PFSK-1 (cell line): ENCODE measurements around the gene GSAP.

Experiments used
- FOXP2 ChIP-seq: optimal IDR thresholded peaks from 2 replicates; pipeline ENCODE3; 2011; ENCODE audit warnings: borderline replicate concordance, control low read depth, inconsistent platforms; ENCODE audit not compliant: insufficient read depth; ENCODE audit errors: extremely low read length, extremely low read depth
- POLR2AphosphoS5 ChIP-seq: IDR thresholded peaks from 2 replicates; pipeline ENCODE4 v1.6.1; 2012; ENCODE audit warnings: low read depth, mild to moderate bottlenecking, control low read depth, low read length, moderate library complexity
- SIN3A ChIP-seq: IDR thresholded peaks from 2 replicates; pipeline ENCODE4 v1.6.1; 2012; ENCODE audit warnings: mild to moderate bottlenecking, low read length, moderate library complexity, borderline replicate concordance; ENCODE audit not compliant: insufficient read depth
- TAF1 ChIP-seq: IDR thresholded peaks from 2 replicates; pipeline ENCODE4 v1.6.1; 2012; ENCODE audit warnings: low read length, control low read depth, borderline replicate concordance; ENCODE audit not compliant: insufficient read depth
- TF ChIP-seq, protein P1 (sequence below), 2 experiments: IDR thresholded peaks; 2 replicates each; pipeline versions ENCODE4 v1.6.1 to v1.8.0; 2011 to 2012; ENCODE audit warnings: low read depth in 2 of 2, low read length in 2 of 2, control low read depth in 1 of 2, inconsistent platforms in 1 of 2, mild to moderate bottlenecking in 1 of 2, moderate library complexity in 1 of 2; ENCODE audit not compliant: insufficient read depth in 1 of 2

Gene GSAP

DNA sequence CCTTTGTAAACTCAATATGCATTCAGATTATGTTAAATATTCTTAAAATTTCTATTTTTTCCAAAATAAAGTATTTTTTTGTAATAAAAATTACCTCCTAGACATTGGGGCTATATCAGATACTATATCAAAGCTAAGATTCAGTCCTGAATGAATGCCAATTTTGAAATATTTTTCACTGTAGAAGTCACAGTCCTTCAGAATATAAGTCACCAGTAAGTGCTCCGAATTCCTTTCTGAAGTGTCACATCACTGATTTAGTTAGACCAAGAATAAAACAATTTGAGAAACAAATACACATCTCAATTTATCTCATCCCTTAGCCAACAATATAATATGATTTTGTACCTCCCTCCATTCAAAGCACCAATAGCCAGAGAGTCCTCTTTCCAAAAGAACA lies 33.9 kb upstream of the GSAP start:
- TF ChIP-seq SIN3A (no peak), POLR2AphosphoS5 (no peak), TAF1 (no peak), FOXP2 (no peak)
- TF ChIP-seq, protein P1, sequence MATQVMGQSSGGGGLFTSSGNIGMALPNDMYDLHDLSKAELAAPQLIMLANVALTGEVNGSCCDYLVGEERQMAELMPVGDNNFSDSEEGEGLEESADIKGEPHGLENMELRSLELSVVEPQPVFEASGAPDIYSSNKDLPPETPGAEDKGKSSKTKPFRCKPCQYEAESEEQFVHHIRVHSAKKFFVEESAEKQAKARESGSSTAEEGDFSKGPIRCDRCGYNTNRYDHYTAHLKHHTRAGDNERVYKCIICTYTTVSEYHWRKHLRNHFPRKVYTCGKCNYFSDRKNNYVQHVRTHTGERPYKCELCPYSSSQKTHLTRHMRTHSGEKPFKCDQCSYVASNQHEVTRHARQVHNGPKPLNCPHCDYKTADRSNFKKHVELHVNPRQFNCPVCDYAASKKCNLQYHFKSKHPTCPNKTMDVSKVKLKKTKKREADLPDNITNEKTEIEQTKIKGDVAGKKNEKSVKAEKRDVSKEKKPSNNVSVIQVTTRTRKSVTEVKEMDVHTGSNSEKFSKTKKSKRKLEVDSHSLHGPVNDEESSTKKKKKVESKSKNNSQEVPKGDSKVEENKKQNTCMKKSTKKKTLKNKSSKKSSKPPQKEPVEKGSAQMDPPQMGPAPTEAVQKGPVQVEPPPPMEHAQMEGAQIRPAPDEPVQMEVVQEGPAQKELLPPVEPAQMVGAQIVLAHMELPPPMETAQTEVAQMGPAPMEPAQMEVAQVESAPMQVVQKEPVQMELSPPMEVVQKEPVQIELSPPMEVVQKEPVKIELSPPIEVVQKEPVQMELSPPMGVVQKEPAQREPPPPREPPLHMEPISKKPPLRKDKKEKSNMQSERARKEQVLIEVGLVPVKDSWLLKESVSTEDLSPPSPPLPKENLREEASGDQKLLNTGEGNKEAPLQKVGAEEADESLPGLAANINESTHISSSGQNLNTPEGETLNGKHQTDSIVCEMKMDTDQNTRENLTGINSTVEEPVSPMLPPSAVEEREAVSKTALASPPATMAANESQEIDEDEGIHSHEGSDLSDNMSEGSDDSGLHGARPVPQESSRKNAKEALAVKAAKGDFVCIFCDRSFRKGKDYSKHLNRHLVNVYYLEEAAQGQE (IDR thresholded peaks at IDR 0.05; ENCODE audit: insufficient read depth in 1 of 2, low read depth in 2 of 2, low read length in 2 of 2), result no peak

GRCh38 chr7:77447616-77448015 lies 31.5 kb upstream of the GSAP start:
- TF ChIP-seq, protein P1 (IDR thresholded peaks at IDR 0.05; ENCODE audit: insufficient read depth in 1 of 2, low read depth in 2 of 2, low read length in 2 of 2), result no peak
- TF ChIP-seq SIN3A, result no peak
- no peak for TF ChIP-seq FOXP2
- no peak for TF ChIP-seq POLR2AphosphoS5

GRCh38 chr7:77444123-77444522 lies 28.0 kb upstream of the GSAP start:
- TF ChIP-seq POLR2AphosphoS5 (no peak), SIN3A (no peak), FOXP2 (no peak), TAF1 (no peak)
- TF ChIP-seq, protein P1 (IDR thresholded peaks at IDR 0.05; ENCODE audit: insufficient read depth in 1 of 2, low read depth in 2 of 2, low read length in 2 of 2), result no peak

- TF ChIP-seq POLR2AphosphoS5 (no peak), FOXP2 (no peak), SIN3A (no peak), TAF1 (no peak)
- TF ChIP-seq, protein P1 (IDR thresholded peaks at IDR 0.05; ENCODE audit: insufficient read depth in 1 of 2, low read depth in 2 of 2, low read length in 2 of 2), result no peak
These were observed 26.9 kb upstream of the GSAP start for GRCh38 chr7:77443042-77443441.

DNA sequence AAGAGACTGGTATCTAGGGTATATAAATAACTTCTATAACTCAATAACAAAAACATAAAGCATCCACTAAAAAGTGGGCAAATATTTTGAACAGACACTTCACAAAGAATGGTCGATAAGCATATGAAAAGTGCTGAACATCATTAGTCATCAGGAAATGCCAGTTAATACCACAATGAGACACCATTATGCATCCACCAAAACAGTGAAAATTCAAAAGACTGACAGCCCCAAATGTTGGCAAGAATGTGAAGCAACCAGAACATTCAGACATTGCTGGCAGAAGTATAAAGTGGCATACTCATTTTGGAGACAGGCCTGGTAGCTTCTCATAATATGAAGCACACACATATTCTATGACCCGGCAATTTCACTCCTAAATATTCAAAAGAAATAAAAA lies 26.5 kb upstream of the GSAP start:
- no peak for TF ChIP-seq FOXP2
- TF ChIP-seq, protein P1 (IDR thresholded peaks at IDR 0.05; ENCODE audit: insufficient read depth in 1 of 2, low read depth in 2 of 2, low read length in 2 of 2), result no peak
- no peak for TF ChIP-seq POLR2AphosphoS5
- TF ChIP-seq TAF1, result no peak
- no peak for TF ChIP-seq SIN3A
